HG03342 (cell line): ENCODE measurements around the gene ZNF319.
A peak's percentile ranks its signal among the peaks of the same experiment; 100 is the strongest.

ENCODE experiments used
- ATAC-seq: cut with Tn5 transposase; IDR thresholded peaks from one replicate; pipeline ENCODE4 v1.9.1; 2021; ENCODE audit warnings: mild to moderate bottlenecking, moderate library complexity; ENCODE audit not compliant: unreplicated experiment

Gene ZNF319

DNA sequence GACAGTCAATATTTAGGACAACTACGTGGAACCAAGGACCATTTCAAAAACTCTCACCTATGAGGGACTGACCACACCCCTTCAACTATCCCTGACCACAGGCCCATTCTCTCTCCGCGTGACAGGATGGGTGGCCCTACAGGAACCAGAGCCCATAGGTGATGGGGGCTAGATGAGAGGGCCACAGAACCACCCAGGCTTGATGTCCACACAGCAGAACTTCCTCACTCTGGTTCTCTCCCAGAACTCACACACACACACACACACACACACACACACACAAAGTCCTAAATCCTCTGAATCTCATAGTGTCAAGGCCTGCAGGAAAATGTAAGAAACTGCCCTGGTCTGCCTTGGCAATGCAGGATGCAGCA lies 1.5 kb downstream of the ZNF319 start:
- no peak for ATAC-seq

DNA sequence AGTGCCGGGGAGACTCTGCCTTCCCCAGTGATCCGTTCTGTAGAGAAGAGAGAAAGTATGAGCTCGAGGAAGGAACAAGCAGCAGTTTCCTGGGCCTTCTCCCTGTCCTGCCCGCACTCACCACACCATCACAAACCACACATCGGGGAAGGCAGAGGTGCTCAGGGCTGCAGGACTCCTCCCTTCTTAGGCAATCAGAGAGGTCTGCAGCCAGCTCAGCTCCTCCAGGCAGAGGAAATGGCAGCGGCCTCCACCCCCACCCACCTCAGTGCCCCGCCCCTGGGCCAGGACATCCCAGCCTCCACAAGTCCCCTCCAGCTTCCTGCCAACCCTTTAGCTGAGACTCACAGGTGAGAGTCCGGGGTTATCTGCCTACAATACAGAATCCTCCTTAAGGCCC lies 2.0 kb downstream of the ZNF319 start:
- ATAC-seq = no peak

- ATAC-seq = no peak
These were observed 2.8 kb downstream of the ZNF319 start for GRCh38 chr16:57997528-57998265.

DNA sequence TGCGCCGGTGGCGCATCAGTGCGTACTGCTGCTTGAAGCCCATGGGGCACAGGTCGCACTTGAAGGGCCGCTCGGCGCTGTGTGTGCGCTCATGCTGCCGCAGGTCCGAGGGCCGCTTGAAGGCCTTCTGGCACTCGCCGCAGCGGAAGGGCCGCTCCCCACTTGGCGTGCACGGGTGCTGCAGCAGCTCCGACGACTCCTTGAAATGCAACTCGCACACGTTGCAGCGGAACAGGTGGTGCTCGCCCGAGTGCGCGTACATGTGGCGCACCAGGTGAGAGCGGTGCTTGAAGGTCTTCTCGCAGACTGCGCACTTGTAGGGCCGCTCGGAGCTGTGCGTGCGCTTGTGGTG lies 3.3 kb downstream of the ZNF319 start:
- no peak for ATAC-seq

DNA sequence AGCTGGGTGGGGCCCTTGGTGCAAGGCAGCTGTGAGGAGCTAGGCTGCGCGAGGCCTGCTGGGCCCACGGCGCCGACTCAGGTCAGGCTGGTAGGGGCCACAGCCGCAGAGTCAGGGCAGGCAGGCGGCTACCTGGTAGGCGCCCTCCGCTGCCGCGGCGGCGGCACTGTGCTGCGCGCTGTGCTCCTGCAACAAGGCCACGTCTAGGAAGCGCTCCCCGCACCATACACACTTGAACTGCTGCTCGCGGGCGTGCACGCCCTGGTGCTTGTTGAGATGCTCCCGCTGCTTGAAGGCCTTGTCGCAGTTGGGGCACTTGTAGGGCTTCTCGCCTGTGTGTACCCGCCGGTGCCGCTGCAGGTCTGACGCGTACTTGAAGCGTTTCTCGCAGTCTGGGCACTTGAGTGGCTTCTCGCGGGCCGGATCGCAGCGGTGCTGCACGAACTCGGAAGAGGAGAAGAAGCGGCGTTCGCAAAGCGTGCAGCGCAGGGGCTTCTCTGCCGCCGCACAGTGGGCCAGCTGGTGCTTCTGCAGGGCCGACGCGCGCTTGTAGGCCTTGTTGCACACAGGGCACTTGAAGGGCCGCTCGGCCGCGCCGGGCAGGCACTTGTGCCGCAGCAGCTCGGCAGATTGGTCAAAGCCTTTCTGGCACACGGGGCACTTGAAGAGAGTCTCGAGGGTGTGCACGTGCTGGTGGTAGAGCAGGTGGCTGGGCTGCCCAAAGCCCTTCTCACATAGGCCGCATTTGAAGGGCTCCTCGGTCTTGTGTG lies 3.9 kb downstream of the ZNF319 start:
- no peak for ATAC-seq

DNA sequence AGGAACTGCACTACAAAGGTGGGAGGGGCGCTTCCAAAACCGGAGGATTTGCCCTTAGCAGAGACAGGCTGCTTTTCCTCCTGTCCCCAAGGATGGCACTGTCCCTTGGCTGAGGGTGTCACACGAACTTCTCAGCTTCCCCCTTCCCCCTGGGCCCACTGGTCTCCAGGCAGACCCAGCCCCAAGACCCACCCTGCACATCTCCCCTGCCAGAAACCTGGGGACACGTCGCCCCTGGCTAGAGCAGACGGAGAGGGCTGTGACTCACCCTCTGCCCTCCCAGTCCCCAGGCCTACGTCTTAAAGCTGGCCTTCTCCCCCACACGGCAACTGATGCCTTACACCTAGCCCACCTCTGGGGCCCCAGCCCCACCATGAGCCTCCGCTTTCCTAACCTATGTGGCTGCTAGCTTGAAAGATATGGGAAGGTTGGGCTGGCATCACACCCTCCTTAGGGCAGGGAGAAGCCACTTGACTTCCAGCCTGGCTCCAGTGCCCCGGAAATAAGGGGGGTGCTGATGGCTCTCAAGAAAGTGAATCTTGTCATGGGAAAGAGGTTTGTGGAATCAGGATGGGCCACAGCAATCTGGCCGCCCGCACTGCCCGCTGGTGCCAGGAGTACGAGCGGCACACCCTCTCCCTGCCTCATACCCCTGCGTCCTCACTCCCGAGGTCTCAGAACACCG lies 4.6 kb downstream of the ZNF319 start:
- ATAC-seq = no peak

DNA sequence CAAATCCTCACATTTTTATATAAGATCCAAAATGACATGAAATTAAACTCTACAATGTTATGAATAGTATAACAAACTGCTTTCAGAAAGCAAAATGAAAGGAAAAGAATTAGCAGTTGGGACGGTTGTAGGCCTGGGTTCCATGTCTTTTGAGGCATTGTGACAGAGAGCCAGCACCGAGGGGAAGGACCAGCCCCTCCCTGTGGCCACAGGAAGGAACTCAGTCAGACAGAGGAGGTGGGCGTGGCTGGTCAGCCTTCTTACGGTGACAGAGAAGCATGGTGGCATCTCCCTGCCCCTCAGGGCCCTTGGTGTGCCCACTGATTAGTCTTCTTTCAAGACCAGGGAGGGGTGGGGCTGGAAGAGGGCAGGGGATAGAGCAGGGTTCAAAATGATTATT lies 5.7 kb downstream of the ZNF319 start:
- ATAC-seq = peak; percentile 75

- ATAC-seq = no peak
These were observed 6.1 kb downstream of the ZNF319 start for GRCh38 chr16:57994361-57994760.

DNA sequence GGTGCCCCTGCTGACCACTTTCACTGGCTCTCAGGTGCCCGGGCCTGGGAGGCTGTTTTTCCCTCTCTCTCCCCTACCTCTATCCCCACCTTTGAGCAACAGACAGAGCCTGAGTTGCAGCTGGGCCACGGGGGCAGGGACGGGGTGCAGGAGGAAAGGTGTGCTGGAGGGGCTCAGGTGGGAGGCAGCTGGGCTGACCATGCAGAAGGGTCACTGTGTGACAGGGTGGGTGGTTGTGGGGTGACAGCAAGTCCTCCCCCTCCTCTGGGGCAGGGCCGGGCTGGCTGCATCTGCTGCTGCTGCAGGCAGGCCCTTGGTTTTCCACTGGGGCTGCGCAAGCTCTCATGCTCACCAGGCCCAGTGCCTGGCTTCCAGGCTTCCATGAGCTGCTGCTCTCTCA lies 6.6 kb downstream of the ZNF319 start:
- no peak for ATAC-seq

- no peak for ATAC-seq
These were observed 7.0 kb downstream of the ZNF319 start for GRCh38 chr16:57993438-57993837.

DNA sequence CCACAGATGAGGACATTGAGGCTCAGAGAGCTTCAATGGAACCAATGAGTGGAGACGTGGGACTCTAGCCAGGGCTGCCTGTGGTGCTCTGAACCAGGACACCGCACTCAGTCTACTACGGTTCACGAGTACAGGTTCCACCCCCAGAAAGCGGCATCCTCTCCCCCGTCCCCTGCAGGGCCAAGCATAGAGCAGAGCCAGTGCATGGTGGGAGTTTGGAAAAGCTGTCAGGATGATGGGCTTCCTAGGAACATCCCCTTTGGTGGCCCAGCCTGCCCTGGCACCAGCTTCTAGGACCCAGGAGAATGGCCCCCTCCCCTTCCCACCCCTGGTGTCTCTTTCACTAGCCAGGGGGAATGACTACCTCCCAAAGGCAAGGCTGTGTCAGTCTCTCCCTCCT lies 8.4 kb downstream of the ZNF319 start:
- no peak for ATAC-seq

DNA sequence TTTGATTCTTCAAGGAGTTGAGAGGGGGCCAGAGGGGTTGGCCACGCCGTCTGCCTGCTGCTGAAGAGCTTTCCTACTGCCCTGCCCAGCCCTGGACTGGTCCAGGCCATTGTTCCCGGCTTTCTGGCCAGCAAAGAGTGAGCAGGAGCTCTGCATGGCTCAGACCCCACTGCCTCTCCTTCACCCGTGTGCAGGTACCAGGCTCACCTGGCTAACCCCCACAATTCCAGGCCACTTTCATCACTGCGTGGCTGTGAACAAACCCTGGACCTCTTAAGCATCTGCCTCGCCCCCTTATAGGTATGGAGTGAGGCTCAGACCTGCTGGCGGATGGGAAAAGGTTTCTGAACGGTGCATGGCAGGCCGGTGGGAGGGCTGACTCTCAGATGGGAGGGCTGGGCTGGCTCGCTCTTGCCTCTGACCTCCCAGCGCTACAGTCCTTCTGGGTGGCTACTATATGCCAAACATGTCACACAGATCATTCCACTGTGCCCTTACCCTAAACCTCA lies 8.9 kb downstream of the ZNF319 start:
- ATAC-seq = no peak

- no peak for ATAC-seq
These were observed 11.5 kb downstream of the ZNF319 start for GRCh38 chr16:57988929-57989328.

- ATAC-seq = no peak
These were observed 12.9 kb downstream of the ZNF319 start for GRCh38 chr16:57987441-57988177.

DNA sequence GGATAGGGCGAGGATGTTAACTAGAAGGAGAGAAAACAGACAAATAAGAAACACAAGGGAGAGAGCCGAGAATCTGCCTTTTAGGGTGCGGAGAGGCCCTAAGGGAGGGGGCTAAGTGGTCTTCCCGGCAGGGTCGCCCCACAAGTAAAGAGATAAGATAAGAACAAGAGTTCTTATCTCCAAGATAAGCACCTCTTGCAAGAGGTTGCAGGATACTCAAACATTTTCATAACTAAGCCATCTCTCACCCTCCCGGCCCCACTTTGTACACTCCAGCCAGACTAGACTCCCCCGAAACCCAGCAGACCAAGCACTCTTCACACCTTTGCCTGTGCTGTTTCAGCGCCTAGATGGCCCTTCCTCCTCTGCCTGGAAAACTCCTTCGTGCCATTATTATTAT lies 14.3 kb downstream of the ZNF319 start:
- no peak for ATAC-seq

DNA sequence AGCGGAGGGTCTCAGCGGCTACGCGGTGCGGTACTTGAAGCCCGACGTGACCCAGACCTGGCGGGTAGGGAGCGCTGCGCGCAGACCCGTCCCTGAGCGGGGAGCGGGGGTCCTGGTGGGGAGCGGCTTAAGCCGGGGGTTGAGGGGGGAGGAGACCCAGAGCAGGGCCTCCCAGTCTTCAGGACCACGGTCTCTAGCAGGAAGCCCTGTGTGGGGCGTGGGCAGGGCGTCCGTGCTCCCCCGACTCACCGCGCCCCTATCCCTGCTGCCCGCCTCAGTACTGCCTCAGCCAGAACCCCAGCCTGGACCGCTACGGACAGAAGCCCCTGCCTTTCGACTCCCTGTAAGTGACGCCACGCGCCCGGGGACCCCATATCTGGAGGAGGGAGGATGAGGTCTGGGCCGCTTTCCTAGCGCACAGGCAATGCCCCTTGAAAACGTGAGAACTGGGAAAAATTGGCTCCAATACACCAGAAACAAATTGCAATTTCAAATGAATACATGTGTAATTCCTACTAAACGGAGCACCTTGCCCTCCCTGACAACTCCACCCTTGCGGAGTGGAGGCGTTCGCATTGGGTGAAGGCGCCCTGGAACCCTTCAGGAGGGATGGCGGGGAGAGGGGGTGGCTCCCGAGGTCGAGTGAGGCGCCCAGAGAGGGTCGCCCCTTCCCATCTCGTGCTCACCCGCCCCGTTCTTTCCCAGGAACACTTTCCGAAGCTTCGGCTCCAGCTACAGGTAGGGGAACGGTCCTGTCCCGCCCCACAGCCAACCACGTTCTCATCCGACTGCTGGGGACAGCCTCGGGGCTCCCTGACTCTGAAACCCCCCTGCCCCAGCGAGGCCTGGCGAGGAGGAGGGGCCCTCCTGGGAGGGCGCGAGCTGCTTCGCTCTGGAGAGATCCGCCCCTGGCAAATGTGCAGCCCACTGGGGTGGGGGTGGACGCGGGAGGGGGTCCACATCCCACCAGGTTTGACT lies 15.0 kb downstream of the ZNF319 start:
- peak; percentile 15 for ATAC-seq

DNA sequence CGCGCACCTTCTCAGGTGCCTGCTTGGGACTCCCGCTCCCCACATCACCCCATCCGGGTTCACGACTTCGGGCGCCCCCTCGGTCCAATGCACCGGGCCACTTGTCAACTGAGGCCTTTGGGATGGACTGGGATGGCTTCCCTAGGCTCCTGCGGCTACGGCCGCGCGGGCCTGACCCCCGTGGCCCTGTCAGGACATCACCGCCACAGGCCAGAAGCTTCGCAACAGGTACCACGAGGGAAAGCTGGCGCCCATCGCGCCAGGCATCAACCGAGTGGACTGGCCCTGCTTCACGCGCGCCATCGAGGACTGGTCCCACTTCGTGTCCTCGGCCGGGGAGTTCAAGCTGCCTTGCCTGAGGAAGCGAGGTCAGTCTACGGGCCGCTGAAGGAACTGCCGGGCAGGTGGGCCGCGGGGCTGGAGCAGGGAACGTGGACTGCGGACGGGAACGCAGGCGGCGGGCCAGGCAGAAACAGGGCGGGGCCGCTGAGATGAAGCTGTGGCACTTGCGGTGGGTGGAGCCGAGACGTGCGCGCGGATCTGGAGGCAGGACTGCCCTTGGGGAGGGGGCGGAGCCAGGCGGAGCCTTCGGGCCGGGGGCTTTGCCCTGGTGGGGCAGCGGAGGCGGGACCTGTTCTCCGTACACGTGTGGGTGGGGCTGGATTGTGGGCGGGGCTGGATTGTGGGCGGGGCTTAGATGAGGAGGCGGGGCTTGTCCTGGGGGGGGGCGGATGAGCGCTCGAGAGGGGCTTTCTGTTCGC lies 15.8 kb downstream of the ZNF319 start:
- ATAC-seq = peak; percentile 77

DNA sequence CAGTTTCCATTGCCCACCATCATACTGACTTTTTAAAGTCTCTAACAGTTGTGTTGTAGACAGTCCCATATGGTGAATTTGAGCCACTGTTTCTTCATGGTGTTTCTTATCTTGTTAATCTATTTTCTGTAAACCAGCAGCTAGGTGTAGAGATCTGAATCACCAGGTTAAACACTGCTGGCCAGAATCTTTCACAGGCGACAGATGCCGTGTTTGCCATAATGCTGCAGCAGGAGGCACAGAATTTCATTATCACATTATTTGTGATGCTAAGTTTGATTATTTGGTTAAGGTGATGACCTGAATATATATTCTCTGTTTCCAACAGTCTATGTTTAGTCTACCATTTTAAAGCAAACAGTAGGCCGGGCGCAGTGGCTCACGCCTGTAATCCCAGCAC lies 18.1 kb downstream of the ZNF319 start:
- ATAC-seq = no peak

GRCh38 chr16:57981636-57982035 lies 18.8 kb downstream of the ZNF319 start:
- ATAC-seq = no peak
